ENCODE results near the gene HSD17B14. TPM values are rescaled to one million over a fixed set of nuclear protein-coding genes. Genes with fewer than 3 reads are reported as not detected.
"Not testable (repeated sequence)": the region's sequence is repeated elsewhere in the genome, so short reads cannot be mapped to it uniquely, and the experiment has no call there.

The HSD17B14 gene
- 0.60 and 2.6 TPM in 2 replicates for total RNA-seq

DNA sequence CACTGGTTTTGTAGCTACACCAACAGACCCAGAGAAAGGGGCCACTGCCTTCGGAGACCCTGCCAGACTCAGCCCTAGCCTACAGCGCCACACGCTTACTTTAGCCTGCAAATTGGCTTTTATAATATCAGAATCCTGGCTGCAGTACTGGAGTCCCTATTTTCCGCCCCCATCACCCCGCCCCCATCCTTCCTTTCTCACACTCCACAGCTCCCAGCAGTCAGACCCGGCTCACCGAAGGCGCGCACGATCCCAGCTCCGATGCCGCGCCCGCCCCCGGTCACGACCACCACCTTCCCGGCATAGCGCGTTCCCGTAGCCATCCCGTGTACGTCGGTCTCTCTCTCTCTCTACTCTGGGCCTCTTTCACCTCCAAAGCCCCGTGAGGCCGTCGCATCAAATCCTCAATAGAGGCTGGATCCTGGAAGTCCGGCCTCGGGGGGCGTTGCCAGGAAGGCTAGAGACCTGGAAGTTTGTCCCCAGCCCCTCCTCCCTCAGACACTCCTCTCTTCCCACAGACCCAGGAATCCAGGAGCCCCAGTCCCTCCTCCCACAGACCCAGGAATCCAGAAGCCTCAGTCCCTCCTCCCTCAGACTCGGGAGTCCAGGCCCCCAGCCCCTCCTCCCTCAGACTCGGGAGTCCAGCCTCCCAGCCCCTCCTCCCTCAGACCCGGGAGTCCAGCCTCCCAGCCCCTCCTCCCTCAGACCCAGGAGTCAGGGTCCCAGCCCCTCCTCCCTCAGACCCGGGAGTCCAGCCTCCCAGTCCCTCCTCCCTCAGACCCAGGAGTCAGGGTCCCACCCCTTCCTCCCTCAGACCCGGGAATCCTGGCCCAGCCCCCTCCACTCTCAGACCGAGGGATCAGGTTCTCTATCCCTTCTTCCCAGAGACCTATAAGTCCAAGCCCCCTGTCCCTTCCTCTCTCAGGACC is at the start of gene HSD17B14:
Gene HSD17B14 (minus strand): TSS at position 403 of the 929 bp plus-strand sequence. CDS start 80 bp downstream, at position 323.
- peak; percentile 24 to 43 for DNase-seq (ENCODE audit: low read depth in 2 of 2)

GRCh38 chr19:48883726-48884125 is 47.4 kb upstream of the HSD17B14 start:
- DNase-seq (ENCODE audit: low read depth in 2 of 2) = no peak

GRCh38 chr19:48881741-48882657 is 45.7 kb upstream of the HSD17B14 start:
- DNase-seq (ENCODE audit: low read depth in 2 of 2) = peak in 1 of 2 donors; percentile 42

- DNase-seq (ENCODE audit: low read depth in 2 of 2) = not testable (repeated sequence)
These were observed 43.4 kb upstream of the HSD17B14 start for GRCh38 chr19:48879696-48880095.

DNA sequence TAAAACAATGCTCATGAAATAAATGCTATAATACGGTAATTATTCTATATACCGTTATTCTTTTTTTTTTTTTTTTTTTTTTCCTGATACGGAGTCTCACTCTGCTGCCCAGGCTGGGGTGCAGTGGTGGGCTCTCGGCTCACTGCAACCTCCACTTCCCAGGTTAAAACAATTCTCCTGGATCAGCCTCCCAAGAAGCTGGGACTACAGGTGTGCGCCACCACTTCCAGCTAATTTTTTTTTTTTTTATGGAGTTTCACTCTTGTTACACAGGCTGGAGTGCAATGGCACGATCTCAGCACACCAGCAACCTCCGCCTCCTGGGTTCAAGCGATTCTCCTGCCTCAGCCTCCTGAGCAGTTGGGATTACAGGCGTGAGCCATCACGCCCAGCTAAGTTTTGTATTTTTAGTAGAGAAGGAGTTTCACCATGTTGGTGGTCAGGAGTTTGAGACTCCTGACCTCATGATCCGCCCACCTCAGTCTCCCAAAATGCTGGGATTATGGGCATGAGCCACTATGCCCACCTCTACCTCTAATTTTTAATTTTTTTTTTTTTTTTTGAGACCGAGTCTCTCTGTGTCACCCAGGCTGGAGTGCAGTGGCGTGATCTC is 42.8 kb upstream of the HSD17B14 start:
- no peak for DNase-seq (ENCODE audit: low read depth in 2 of 2)

- DNase-seq (ENCODE audit: low read depth in 2 of 2) = peak; percentile 34 to 40
These were observed 42.1 kb upstream of the HSD17B14 start for GRCh38 chr19:48878196-48879024.

- peak in 1 of 2 donors; percentile 25 for DNase-seq (ENCODE audit: low read depth in 2 of 2)
These were observed 41.5 kb upstream of the HSD17B14 start for GRCh38 chr19:48877855-48878195.

DNA sequence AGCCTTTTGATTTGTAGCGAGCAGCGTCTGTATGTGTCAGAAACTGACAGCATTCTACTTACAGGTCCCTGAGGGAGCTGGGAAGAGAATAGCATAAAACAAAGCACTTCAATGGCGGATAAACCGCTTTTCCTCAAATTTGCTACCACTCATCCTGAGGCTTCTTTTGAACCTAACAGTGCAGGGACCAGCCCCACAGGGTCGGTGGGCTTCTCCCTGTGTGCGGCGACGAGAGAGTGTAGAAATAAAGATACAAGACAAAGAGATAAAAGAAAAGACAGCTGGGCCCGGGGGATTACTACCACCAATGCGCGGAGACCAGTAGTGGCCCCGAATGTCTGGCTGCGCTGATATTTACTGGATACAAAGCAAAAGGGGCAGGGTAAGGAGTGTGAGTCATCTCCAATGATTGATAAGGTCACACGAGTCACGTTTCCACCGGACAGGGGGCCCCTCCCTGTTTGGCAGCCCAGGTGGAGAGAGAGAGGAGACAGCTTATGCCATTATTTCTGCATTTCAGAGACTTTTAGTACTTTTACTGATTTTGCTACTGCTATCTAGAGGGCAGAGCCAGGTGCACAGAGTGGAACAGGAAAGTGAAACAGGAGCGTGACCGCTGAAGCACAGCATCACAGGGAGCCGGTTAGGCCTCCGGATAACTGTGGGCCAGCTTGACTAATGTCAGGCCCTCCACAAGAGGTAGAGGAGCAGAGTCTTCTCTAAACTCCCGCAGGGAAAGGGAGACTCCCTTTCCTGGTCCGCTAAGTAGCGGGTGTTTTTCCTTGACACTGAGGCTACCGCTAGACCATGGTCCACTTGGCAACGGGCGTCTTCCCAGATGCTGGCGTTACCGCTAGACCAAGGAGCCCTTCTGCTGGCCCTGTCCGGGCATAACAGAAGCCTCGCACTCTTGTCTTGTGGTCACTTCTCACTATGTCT is 40.0 kb upstream of the HSD17B14 start:
- DNase-seq (ENCODE audit: low read depth in 2 of 2) = peak; percentile 68 to 82

- peak; percentile 36 to 86 for DNase-seq (ENCODE audit: low read depth in 2 of 2)
These were observed 38.2 kb upstream of the HSD17B14 start for GRCh38 chr19:48874303-48875135.

GRCh38 chr19:48873476-48874302 is 37.4 kb upstream of the HSD17B14 start:
- peak; percentile 40 to 46 for DNase-seq (ENCODE audit: low read depth in 2 of 2)

- DNase-seq (ENCODE audit: low read depth in 2 of 2) = peak; percentile 96 to 97
These were observed 36.7 kb upstream of the HSD17B14 start for GRCh38 chr19:48872884-48873475.

DNA sequence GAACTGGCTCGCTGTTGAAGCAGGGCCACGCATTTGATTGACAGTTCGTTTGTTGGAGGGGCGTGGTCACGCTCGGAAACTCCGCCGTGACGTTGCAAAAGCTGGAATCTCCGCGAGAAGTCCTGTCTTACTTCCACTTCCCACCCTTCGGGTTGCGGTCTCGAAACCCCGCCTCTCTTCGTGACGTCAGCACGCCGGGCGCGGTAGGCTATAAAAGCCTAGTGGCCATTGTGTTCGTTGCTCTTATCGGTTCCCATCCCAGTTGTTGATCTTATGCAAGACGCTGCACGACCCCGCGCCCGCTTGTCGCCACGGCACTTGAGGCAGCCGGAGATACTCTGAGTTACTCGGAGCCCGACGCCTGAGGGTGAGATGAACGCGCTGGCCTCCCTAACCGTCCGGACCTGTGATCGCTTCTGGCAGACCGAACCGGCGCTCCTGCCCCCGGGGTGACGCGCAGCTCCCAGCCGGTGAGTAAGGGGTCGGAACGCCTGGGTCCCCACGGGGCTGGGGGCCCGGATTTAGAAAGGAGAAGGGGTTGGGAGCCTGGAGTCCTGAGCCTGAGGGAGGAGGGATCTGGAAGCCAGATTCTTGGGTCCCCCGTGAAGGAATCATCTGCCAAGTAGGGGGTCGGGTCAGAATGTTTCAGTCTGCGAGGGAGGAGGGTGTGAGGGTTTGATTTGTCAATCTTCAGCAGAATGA is 36.0 kb upstream of the HSD17B14 start, which contains the start of gene PPP1R15A:
Gene PPP1R15A (plus strand): TSS at position 240 of the 702 bp plus-strand sequence. CDS start 813 bp downstream, outside the sequence.
- peak; percentile 98 for DNase-seq (ENCODE audit: low read depth in 2 of 2)

DNA sequence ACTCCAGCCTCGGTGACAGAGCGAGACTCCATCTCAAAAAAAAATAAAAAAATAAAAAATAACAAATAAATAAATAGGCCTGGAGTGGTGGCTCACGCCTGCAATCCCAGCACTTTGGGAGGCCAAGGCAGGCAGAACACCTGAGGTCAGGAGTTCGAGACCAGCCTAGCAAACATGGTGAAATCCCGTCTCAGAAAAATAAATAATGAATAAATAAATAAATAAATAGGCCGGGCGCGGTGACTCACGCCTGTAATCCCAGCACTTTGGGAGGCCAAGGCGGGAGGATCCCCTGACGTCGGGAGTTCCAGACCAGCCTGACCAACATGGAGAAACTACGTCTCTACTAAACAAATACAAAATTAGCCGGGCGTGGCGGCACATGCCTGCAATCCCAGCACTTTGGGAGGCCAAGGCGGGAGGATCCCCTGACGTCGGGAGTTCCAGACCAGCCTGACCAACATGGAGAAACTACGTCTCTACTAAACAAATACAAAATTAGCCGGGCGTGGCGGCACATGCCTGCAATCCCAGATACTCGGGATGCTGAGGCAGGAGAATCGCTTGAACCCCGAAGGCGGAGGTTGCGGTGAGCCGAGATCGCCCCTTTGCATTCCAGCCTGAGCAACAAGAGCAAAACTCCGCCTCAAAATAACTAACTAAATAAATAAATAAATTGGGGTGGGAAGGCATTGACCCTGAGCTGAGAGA is 35.3 kb upstream of the HSD17B14 start:
- DNase-seq (ENCODE audit: low read depth in 2 of 2) = not testable (repeated sequence)

DNA sequence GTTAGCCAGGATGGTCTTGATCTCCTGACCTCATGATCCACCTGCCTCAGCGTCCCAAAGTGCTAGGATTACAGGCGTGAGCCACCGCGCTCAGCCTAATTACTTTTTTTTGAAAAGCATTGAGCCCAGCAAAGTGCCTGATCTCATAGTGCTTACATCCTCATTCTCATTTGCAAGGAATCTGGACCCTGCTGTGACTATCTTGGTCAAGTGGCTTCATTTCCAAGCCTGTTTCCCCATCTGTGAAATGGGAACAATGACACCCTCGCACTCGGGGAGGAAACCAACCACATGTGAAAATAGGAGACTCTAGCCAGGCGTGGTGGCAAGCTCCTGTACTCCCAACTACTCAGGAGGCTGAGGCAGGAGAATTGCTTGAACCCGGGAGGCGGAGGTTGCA is 33.8 kb upstream of the HSD17B14 start:
- no peak for DNase-seq (ENCODE audit: low read depth in 2 of 2)

DNA sequence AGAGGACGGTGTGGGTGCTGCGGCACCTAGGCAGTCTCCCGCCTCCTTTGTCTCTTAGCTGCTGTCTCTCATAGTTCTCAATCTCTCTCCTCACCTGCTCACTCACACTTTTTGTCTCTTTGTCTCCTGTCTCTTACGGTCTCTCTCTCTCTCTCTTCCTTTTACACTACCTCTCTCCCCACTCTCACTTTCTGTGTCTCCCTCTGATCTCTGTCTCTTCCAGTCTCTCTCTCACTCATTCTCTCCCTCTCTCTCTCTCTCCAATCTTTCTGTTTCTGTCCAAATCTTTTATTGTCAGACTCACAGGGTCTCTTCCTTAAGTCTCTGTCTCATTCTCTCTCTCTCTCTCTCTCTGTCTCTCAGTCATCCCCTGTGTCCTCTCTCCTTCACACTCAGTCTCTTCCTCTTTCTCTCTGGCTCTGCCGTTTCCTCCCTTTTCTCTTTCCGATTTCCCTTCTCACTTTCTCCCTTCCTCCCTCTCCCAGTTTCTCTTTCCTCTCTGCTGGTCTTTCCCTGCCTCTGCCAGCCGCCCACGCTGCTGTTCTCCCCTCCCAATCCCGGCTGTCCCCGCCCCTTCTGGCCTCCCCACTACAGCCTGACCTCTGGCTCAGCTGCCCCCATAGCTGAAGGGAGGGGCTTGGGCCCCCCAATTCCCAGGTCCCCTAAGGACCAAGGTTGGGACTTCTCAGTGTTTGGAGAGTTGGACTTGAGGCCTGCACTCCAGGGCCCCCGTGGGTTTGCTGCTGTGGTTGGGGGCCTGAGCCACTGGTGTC is 32.0 kb upstream of the HSD17B14 start, which contains the start of gene PLEKHA4:
Gene PLEKHA4 (minus strand): TSS at position 504 of the 773 bp plus-strand sequence. CDS start 997 bp downstream, outside the sequence.
- DNase-seq (ENCODE audit: low read depth in 2 of 2) = peak in 1 of 2 donors; percentile 63
